Effector CD8-positive, alpha-beta T cell (primary cell): ENCODE data around the gene SPATC1L.

Experiments
- DNase-seq: peaks from one replicate; lab custom pipeline; 2025; lab: John Stamatoyannopoulos, UW

Gene SPATC1L

GRCh38 chr21:46215436-46216131 lies 31.3 kb upstream of the SPATC1L start:
- DNase-seq, result no peak

- no peak for DNase-seq
Measured at GRCh38 chr21:46214478-46215340, 30.4 kb upstream of the SPATC1L start.

GRCh38 chr21:46213620-46214286 lies 29.5 kb upstream of the SPATC1L start:
- no peak for DNase-seq

GRCh38 chr21:46212721-46213484 lies 28.6 kb upstream of the SPATC1L start:
- DNase-seq, result no peak

- no peak for DNase-seq
Measured at GRCh38 chr21:46211786-46212720, 27.8 kb upstream of the SPATC1L start.

- no peak for DNase-seq
Measured at GRCh38 chr21:46211376-46211775, 27.1 kb upstream of the SPATC1L start.

- DNase-seq, result no peak
Measured at GRCh38 chr21:46210378-46211136, 26.3 kb upstream of the SPATC1L start.

- DNase-seq, result no peak
Measured at GRCh38 chr21:46208761-46209721, 24.8 kb upstream of the SPATC1L start.

- no peak for DNase-seq
Measured at GRCh38 chr21:46207920-46208591, 23.8 kb upstream of the SPATC1L start.

- no peak for DNase-seq
Measured at GRCh38 chr21:46207006-46207919, 23.0 kb upstream of the SPATC1L start.

GRCh38 chr21:46206163-46207005 lies 22.1 kb upstream of the SPATC1L start:
- DNase-seq, result no peak

GRCh38 chr21:46205766-46206162 lies 21.5 kb upstream of the SPATC1L start:
- DNase-seq, result no peak

GRCh38 chr21:46205166-46205565 lies 20.9 kb upstream of the SPATC1L start:
- DNase-seq, result no peak

- no peak for DNase-seq
Measured at GRCh38 chr21:46203203-46203600, 18.9 kb upstream of the SPATC1L start.

- no peak for DNase-seq
Measured at GRCh38 chr21:46202592-46203202, 18.4 kb upstream of the SPATC1L start.
